ENCODE data around the gene MMEL1. TPM values are rescaled to one million over a fixed set of nuclear protein-coding genes. Genes with fewer than 3 reads are reported as not detected.

MMEL1 gene
- total and polyA plus RNA-seq, 2 of the 13 experiments (the other 11 are each of a cell fraction or from before 2014, with no cell fraction given): 0.48 TPM; not detected in 1

GRCh38 chr1:2556678-2557481 is 75.9 kb downstream of the MMEL1 start (continued):
- no peak for TF ChIP-seq ZNF512 (CRISPR knock-in tag; IDR thresholded peaks at IDR 0.05)
- TF ChIP-seq ZNF605 (CRISPR knock-in tag; IDR thresholded peaks at IDR 0.05): no peak
- TF ChIP-seq, protein P1, sequence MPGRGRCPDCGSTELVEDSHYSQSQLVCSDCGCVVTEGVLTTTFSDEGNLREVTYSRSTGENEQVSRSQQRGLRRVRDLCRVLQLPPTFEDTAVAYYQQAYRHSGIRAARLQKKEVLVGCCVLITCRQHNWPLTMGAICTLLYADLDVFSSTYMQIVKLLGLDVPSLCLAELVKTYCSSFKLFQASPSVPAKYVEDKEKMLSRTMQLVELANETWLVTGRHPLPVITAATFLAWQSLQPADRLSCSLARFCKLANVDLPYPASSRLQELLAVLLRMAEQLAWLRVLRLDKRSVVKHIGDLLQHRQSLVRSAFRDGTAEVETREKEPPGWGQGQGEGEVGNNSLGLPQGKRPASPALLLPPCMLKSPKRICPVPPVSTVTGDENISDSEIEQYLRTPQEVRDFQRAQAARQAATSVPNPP (CRISPR knock-in tag; IDR thresholded peaks at IDR 0.05): no peak
- peak; percentile 28 for TF ChIP-seq ZEB1 (IDR thresholded peaks at IDR 0.05; ENCODE audit: insufficient replicate concordance, low read depth)
- 0 out of 2 replicates have a peak, but pooled peaks have one; percentile 53 for TF ChIP-seq ZNF772 (CRISPR knock-in tag; IDR thresholded peaks at IDR 0.05)
- TF ChIP-seq ELF3 (CRISPR knock-in tag; IDR thresholded peaks at IDR 0.05): no peak
- no peak for TF ChIP-seq ZNF225 (CRISPR knock-in tag; IDR thresholded peaks at IDR 0.05)
- TF ChIP-seq SP5 (CRISPR knock-in tag; IDR thresholded peaks at IDR 0.05; ENCODE audit: borderline replicate concordance, low read depth): peak; percentile 78
- no peak for TF ChIP-seq NR1H2 (CRISPR knock-in tag; IDR thresholded peaks at IDR 0.05; ENCODE audit: borderline replicate concordance, low read depth)
- TF ChIP-seq ZNF674 (CRISPR knock-in tag; IDR thresholded peaks at IDR 0.05; ENCODE audit: low read depth): no peak
- no peak for TF ChIP-seq ZKSCAN1 (IDR thresholded peaks at IDR 0.05; ENCODE audit: low read length)
- TF ChIP-seq, protein P2, sequence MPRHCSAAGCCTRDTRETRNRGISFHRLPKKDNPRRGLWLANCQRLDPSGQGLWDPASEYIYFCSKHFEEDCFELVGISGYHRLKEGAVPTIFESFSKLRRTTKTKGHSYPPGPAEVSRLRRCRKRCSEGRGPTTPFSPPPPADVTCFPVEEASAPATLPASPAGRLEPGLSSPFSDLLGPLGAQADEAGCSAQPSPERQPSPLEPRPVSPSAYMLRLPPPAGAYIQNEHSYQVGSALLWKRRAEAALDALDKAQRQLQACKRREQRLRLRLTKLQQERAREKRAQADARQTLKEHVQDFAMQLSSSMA (CRISPR knock-in tag; IDR thresholded peaks at IDR 0.05): 0 out of 2 replicates have a peak, but pooled peaks have one; percentile 4
- no peak for TF ChIP-seq ZNF138 (CRISPR knock-in tag; IDR thresholded peaks at IDR 0.05; ENCODE audit: low read depth)
- no peak; the same call in 1 of the 2 replicates for TF ChIP-seq THRA (CRISPR knock-in tag; IDR thresholded peaks at IDR 0.05; ENCODE audit: borderline replicate concordance)
- TF ChIP-seq ZNF629 (CRISPR knock-in tag; conservative IDR thresholded peaks at IDR 0.05): no peak
- TF ChIP-seq, protein P3, sequence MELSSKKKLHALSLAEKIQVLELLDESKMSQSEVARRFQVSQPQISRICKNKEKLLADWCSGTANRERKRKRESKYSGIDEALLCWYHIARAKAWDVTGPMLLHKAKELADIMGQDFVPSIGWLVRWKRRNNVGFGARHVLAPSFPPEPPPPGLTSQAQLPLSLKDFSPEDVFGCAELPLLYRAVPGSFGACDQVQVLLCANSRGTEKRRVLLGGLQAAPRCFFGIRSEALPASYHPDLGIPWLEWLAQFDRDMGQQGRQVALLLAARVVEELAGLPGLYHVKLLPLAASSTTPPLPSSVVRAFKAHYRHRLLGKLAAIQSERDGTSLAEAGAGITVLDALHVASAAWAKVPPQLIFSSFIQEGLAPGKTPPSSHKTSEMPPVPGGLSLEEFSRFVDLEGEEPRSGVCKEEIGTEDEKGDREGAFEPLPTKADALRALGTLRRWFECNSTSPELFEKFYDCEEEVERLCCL (CRISPR knock-in tag; IDR thresholded peaks at IDR 0.05; ENCODE audit: borderline replicate concordance): no peak
- TF ChIP-seq SMARCC2 (IDR thresholded peaks at IDR 0.05): no peak
- no peak for TF ChIP-seq SIX1 (CRISPR knock-in tag; IDR thresholded peaks at IDR 0.05; ENCODE audit: borderline replicate concordance)
- TF ChIP-seq, protein P4, sequence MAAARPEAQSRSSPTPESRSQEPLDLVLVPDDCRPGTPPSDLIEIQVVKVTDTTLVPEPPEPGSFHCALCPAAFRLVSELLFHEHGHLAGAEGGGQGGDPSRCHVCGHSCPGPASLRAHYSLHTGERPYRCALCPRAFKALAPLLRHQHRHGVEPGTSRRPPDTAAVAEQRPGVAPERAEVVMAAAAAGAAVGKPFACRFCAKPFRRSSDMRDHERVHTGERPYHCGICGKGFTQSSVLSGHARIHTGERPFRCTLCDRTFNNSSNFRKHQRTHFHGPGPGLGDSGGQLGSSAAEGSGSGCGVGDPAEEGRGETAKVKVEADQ (CRISPR knock-in tag; IDR thresholded peaks at IDR 0.05; ENCODE audit: borderline replicate concordance): no peak
- peak; percentile 50 for TF ChIP-seq MED8 (CRISPR knock-in tag; IDR thresholded peaks at IDR 0.05; ENCODE audit: insufficient replicate concordance)

Data from HepG2 (cell line).